ENCODE data around the gene ZW10. TPM values are rescaled to one million over a fixed set of nuclear protein-coding genes. Genes with fewer than 3 reads are reported as not detected.

Gene ZW10
- total RNA-seq, 1 donor from 2014 or later = 22.2 TPM

GRCh38 chr11:113697756-113698407 is 75.6 kb downstream of the ZW10 start:
- no peak for DNase-seq

- no peak for DNase-seq
These were observed 76.4 kb downstream of the ZW10 start for GRCh38 chr11:113697111-113697510.

DNA sequence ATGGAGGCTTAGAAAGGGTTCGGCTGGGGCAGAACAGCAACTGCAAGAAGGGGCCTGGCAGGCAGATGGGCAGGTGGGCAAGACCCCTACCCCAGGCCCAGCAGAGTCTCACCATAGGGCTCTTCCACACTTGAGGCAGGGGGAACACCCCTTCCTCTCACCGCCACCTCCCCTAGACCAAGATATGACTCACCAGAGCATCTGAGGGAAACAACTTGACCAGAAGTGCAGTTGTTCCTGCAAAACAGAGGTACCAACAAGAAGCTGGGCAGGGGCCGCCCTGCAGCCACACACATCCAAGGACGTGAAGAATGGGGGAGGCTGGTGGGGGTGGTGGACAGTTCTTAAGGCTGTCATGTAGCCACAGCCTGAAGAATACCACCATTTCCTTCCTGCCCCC is 78.3 kb downstream of the ZW10 start:
- DNase-seq = no peak

- no peak for DNase-seq
These were observed 79.1 kb downstream of the ZW10 start for GRCh38 chr11:113694390-113694789.

DNA sequence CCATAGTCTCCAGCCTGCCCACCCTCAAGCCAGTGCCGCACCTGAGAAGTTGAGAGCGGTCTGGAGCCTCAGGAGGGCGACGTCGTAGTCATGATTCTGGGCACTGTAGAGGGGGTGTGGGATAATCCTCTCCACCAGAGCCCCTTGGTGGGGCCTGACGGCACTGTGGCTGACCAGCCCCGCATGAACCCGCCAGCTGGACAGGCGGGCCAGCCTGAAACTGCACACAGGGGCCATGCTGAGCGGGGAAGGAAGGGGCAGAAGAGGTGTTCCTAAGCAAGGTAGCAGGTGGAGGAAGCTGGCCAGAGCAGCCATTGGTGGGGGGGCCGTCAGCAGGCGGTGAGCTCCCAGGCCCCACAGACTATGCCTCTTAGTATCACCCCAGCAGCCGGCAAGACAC is 80.5 kb downstream of the ZW10 start:
- DNase-seq = no peak

DNA sequence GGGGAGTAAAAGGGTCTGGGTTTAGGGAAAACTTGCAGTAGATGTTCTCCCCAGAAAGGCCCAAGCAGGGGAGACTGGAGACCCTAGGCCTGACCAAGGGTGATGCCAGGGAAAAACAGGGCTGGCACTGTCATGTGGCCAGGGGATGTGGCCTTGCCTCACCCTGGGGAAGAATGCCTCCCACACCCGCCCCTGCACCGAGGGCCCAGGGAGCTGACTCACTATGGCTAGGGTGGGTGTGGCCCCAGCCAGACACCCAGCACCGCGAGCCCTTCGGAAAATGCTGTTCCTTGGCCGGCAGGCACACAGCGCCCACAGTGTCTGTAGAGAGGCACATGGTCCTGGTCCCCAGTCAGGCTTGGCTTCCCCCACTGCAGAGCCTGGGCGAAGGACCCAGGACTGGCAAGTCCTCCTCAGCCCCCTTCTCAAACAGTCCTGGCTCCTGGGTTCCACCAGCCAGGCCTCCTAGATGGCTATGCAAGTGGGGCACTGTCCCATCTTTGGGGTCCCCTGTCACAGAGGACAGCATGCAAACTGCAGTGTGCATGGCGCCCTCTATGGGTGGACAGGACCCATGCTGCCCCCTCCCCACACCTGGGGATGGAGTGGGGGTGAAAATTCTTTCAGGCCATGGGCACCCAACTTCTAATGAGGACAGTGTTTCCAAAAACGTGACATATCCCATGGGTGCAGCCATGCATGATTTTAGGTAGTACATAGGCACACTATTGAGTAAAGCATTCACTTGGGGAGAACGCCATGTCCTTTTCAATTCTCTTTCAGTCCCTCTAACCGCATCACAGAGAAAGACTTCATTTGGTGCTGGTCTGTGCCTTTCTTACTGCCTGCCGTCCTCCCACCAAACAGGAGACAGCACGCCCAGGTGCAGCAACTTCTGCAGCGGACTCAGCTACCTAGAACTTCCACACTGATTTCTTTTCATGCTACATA is 82.6 kb downstream of the ZW10 start:
- no peak for DNase-seq

DNA sequence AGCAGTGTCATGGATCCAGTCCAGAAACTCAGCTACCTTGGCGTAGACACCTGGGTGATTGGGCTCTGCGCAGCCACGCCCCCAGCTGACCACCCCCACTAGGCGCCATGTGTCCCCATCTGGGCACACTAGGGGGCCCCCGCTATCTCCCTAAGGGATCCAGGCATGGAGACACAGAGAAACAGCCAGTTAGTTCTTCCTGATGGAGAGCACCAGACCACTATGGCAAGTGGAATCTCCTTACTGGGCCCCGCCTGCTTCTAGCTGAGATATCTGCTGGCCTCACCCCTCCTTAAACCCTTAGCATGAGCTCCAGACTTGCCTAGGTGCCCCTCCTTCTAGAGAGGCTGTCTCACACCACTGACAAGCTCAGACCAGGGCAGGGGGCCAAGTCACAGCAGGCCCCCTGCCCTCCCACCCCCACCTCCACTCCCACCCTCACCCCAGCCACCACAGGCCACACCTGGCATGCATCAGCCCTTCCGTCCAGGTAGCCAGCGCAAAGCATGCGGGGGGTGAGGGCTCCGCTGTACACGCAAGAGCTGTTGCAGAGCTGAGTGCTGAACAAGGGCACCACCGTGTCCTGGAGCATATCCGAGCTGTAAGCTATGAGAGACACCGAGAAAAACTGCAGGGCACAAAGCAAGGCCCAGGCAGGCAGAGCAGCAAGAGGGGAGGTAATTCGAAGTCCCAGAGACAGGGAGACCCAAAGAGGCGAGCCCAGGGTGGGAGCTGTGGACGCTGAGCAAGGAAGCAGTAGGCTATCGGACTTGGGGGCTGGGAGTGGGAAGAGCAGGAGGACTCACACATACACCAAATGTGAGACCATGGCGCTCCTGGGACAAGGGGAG is 83.5 kb downstream of the ZW10 start:
- no peak for DNase-seq

DNA sequence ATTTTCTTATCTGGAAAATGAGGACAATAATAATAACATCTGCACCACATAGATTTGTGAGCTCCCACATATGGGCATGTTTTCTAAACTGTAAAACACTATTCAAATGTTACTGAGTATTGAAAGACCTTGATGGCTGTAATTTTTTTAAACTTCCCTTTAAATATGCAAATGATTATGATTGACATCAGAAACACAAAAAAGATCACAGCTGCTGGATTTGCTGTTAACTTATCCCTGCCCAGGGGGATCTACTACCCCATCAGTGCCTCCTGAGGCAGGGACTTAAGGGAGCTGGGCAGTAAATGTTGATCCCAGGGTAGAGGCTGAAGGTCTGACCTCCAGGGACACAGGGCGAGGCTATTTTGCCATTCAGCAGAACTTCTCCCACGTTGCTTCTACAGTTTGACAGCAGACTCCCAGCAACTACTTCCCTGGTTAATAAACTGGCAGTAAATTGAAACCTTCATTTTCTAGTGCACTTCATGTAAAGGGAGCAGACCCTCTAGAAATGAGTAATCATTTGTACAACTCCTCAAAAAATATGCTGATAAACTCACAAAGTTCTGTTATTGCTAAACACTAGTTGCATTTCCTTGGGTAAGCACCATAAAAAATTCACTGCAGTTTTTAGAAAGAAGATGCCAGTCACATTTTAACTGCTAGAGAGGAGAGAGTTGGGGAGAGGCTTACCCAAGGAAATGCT is 87.7 kb downstream of the ZW10 start:
- DNase-seq = no peak

GRCh38 chr11:113684496-113684895 is 89.0 kb downstream of the ZW10 start:
- DNase-seq = no peak

GRCh38 chr11:113683481-113684046 is 89.9 kb downstream of the ZW10 start:
- DNase-seq = no peak

Small RNA genes lying within 50 kb of the gene (small RNA-seq; reads per million reads assigned to genes)
- not detected for gene LRRC37A13P (ENCODE audit: low replicate concordance)
- not detected for gene RPS29P19 (ENCODE audit: low replicate concordance)

Other genes with a start within 250 kb of the ZW10 start
- 0.92 TPM for gene TMPRSS5, start 67.4 kb downstream of the ZW10 start, total RNA-seq
- gene CLDN25, start 6.1 kb upstream of the ZW10 start, total RNA-seq = not detected
- gene USP28, start 101.9 kb upstream of the ZW10 start, total RNA-seq = 107 TPM
- not detected for gene HTR3B, start 131.1 kb upstream of the ZW10 start, total RNA-seq
- gene HTR3A, start 201.4 kb upstream of the ZW10 start, total RNA-seq = not detected